ENCODE results near the gene RNU7-1.
A peak's percentile ranks its signal among the peaks of the same experiment; 100 is the strongest.

The RNU7-1 gene

GRCh38 chr12:6955108-6956020 lies 11.7 kb downstream of the RNU7-1 start:
- no peak for DNase-seq

- no peak for DNase-seq
Observed at GRCh38 chr12:6956021-6956727, 12.6 kb downstream of the RNU7-1 start.

- DNase-seq: no peak
Observed at GRCh38 chr12:6957151-6957701, 13.6 kb downstream of the RNU7-1 start.

GRCh38 chr12:6957741-6958608 lies 14.4 kb downstream of the RNU7-1 start:
- no peak for DNase-seq

- no peak for DNase-seq
Observed at GRCh38 chr12:6958609-6959057, 15.0 kb downstream of the RNU7-1 start.

GRCh38 chr12:6959058-6959804 lies 15.6 kb downstream of the RNU7-1 start:
- no peak for DNase-seq

- DNase-seq: no peak
Observed at GRCh38 chr12:6959805-6960592, 16.4 kb downstream of the RNU7-1 start.

- DNase-seq: no peak
Observed at GRCh38 chr12:6960593-6961277, 17.1 kb downstream of the RNU7-1 start.

- peak; percentile 34 for DNase-seq
Observed at GRCh38 chr12:6961278-6961694, 17.7 kb downstream of the RNU7-1 start.

- DNase-seq: peak; percentile 88
Observed at GRCh38 chr12:6961695-6962284, 18.2 kb downstream of the RNU7-1 start.

GRCh38 chr12:6962285-6963015 lies 18.8 kb downstream of the RNU7-1 start:
- peak; percentile 88 for DNase-seq

- DNase-seq: peak; percentile 92
Observed at GRCh38 chr12:6963016-6963731, 19.6 kb downstream of the RNU7-1 start.

- peak; percentile 77 for DNase-seq
Observed at GRCh38 chr12:6963791-6964413, 20.3 kb downstream of the RNU7-1 start.

GRCh38 chr12:6964605-6965025 lies 21.0 kb downstream of the RNU7-1 start:
- DNase-seq: peak; percentile 40

GRCh38 chr12:6965026-6965661 lies 21.5 kb downstream of the RNU7-1 start:
- peak; percentile 81 for DNase-seq

GRCh38 chr12:6965714-6966113 lies 22.1 kb downstream of the RNU7-1 start:
- DNase-seq: no peak

- DNase-seq: no peak
Observed at GRCh38 chr12:6966351-6966750, 22.7 kb downstream of the RNU7-1 start.
